HAP-1 (cell line): ENCODE data around the gene DAPK2.
A peak's percentile ranks its signal among the peaks of the same experiment; 100 is the strongest.
"Not testable (repeated sequence)": the region's sequence is repeated elsewhere in the genome, so short reads cannot be mapped to it uniquely, and the experiment has no call there.

Experiments
- DNase-seq, 2 experiments: peaks; one replicate each; pipeline ENCODE4 v3.0.0-alpha.2; 2016 to 2020; ENCODE audit warnings: low spot score in 2 of 2
- H3K27me3 ChIP-seq: fragments of 250-450 bp; sonication (Bioruptor Pico); 2 replicates; pipeline ENCODE4 v1.5.1; 2020; ENCODE audit warnings: low read depth, mild to moderate bottlenecking, moderate library complexity
- H3K36me3 ChIP-seq: fragments of 250-450 bp; sonication (Bioruptor Pico); replicated peaks from 2 replicates; pipeline ENCODE4 v1.5.1; 2020; ENCODE audit warnings: mild to moderate bottlenecking
- H3K4me1 ChIP-seq: fragments of 250-450 bp; sonication (Bioruptor Pico); 2 replicates; pipeline ENCODE4 v1.5.1; 2020; ENCODE audit warnings: mild to moderate bottlenecking
- H3K4me3 ChIP-seq: fragments of 250-450 bp; sonication (Bioruptor Pico); 2 replicates; pipeline ENCODE4 v1.5.1; 2020; ENCODE audit warnings: mild to moderate bottlenecking, moderate library complexity
- H3K9me3 ChIP-seq: fragments of 250-450 bp; sonication (Bioruptor Pico); 2 replicates; pipeline ENCODE4 v1.5.1; 2020; ENCODE audit warnings: mild to moderate bottlenecking, moderate library complexity
- in situ Hi-C: fragments of 300-500 bp; cut with MboI; formaldehyde crosslinking; loops from 3 replicates; pipeline ENCODE4 v1.14.3; 2020; ENCODE audit warnings: low sequenced_read_pairs, inconsistent platforms, mixed read lengths

Gene DAPK2

DNA sequence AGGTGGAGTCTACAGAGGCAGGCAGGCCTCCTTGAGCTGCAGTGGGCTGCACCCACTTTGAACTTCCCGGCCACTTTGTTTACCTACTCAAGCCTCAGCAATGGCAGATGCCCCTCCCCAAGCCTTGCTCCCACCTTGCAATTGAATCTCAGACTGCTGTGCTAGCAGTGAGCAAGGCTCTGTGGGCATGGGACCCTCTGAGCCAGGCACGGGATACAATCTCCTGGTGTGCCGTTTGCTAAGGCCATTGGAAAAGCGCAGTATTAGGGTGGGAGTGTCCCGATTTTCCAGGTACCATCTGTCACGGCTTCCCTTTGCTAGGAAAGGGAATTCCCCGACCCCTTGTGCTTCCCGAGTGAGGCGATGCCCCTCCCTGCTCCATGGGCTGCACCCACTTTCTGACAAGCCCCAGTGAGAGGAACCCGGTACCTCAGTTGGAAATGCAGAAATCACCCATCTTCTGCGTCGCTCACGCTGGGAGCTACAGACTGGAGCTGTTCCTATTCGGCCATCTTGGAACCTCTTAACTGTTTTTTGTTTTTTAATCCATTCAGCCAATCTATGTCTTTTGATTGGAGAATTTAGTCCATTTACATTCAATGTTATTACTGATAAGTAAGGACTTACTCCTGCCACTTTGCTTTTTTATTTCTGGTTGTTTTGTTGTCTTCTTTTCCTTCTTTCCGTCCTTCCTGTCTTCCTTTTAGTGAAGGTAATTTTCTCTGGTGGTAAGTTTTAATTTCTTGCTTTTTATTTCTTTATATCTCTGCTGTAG, 83.2 kb downstream of the DAPK2 start:
- in situ Hi-C loops, result not testable (repeated sequence)

GRCh38 chr15:63953524-63953923, 92.8 kb downstream of the DAPK2 start:
- no peak for DNase-seq
- no peaks in the 10 kb centered on the region for H3K4me1 ChIP-seq
- in situ Hi-C loops, result no loop called here
- no peaks in the 10 kb centered on the region for H3K36me3 ChIP-seq
- no peak overlapping the region for H3K4me3 ChIP-seq
- no peaks in the 10 kb centered on the region for H3K9me3 ChIP-seq
- H3K27me3 ChIP-seq, result no peaks in the 10 kb centered on the region

More for the DNA sequence above, 83.2 kb downstream of the DAPK2 start:
- not testable (repeated sequence) for H3K9me3 ChIP-seq, H3K4me1 ChIP-seq, H3K36me3 ChIP-seq, H3K4me3 ChIP-seq, H3K27me3 ChIP-seq, DNase-seq

GRCh38 chr15:63950911-63951481, 95.3 kb downstream of the DAPK2 start:
- Histone ChIP-seq H3K9me3 (no peaks in the 10 kb centered on the region), H3K36me3 (no peaks in the 10 kb centered on the region), H3K4me1 (no peaks in the 10 kb centered on the region), H3K27me3 (no peaks in the 10 kb centered on the region), H3K4me3 (no peak overlapping the region)
- in situ Hi-C loops, result no loop called here
- DNase-seq, result no peak

DNA sequence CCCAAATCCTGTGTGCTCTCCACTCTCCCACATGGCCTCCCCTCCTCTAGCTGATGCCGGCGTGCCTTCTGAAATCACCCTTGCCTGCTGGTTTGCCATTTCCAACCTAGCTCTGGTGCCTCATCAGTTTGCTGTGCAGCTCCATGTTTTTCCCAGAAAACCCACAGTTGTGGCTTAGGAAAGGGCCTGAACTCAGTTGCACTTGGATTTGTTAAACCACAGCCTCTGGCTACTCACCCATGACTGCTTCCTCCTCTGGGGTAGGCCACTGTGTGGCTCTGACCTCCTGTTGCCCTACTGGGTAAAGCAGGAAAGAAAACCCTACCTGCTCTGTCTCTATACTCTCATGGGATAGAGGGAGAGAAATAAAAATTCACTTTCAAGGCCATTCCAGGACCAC, 97.3 kb downstream of the DAPK2 start:
- Histone ChIP-seq H3K27me3 (no peaks in the 10 kb centered on the region), H3K9me3 (no peaks in the 10 kb centered on the region), H3K4me1 (peaks cover 4% of the 10 kb centered on the region; the same call in 1 of the 2 replicates), H3K4me3 (no peak overlapping the region), H3K36me3 (no peaks in the 10 kb centered on the region)
- in situ Hi-C loops, result no loop called here
- no peak for DNase-seq

- Histone ChIP-seq H3K4me3 (no peak overlapping the region), H3K36me3 (no peaks in the 10 kb centered on the region), H3K9me3 (no peaks in the 10 kb centered on the region), H3K4me1 (peaks cover 4% of the 10 kb centered on the region; the same call in 1 of the 2 replicates), H3K27me3 (no peaks in the 10 kb centered on the region)
- in situ Hi-C loops, result no loop called here
- DNase-seq, result no peak
Measured at GRCh38 chr15:63948436-63948835, 97.8 kb downstream of the DAPK2 start.

DNA sequence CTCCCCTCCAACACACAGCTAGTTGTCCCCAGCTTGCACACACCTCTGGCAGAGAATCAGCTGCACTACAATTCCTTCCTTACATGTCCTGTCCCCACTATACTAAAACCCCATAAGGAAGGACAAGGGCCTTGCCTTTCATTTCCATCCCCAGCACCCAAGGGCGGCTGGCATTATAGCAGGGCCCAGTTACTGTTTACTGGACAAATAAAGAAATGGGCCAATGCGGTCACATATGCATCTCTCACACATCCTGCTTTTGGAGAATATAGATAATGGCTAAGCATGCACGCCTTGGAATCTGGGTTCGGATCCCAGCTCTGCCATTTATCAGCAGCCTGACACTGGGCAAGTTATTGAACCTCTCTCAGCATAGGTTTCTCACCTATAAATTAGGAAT, 99.1 kb downstream of the DAPK2 start:
- in situ Hi-C loops, result no loop called here
- H3K36me3 ChIP-seq, result no peaks in the 10 kb centered on the region
- DNase-seq, result no peak
- no peaks in the 10 kb centered on the region for H3K9me3 ChIP-seq
- no peak overlapping the region for H3K4me3 ChIP-seq
- H3K4me1 ChIP-seq, result peaks cover 4% of the 10 kb centered on the region; the same call in 1 of the 2 replicates
- no peaks in the 10 kb centered on the region for H3K27me3 ChIP-seq

- no peaks in the 10 kb centered on the region for H3K36me3 ChIP-seq
- H3K27me3 ChIP-seq, result no peaks in the 10 kb centered on the region
- no peak overlapping the region for H3K4me3 ChIP-seq
- H3K9me3 ChIP-seq, result no peaks in the 10 kb centered on the region
- no peak for DNase-seq
- in situ Hi-C loops, result no loop called here
- H3K4me1 ChIP-seq, result peaks cover 4% of the 10 kb centered on the region; the same call in 1 of the 2 replicates
Measured at GRCh38 chr15:63946524-63947065, 99.7 kb downstream of the DAPK2 start.

GRCh38 chr15:63945838-63946298, 100.4 kb downstream of the DAPK2 start:
- H3K4me1 ChIP-seq, result peaks cover 4% of the 10 kb centered on the region; the same call in 1 of the 2 replicates
- no peaks in the 10 kb centered on the region for H3K9me3 ChIP-seq
- no peak overlapping the region for H3K4me3 ChIP-seq
- DNase-seq, result no peak
- in situ Hi-C loops, result no loop called here
- H3K36me3 ChIP-seq, result no peaks in the 10 kb centered on the region
- no peaks in the 10 kb centered on the region for H3K27me3 ChIP-seq

- in situ Hi-C loops, result no loop called here
- Histone ChIP-seq H3K4me1 (peaks cover 4% of the 10 kb centered on the region; the same call in 1 of the 2 replicates), H3K27me3 (no peaks in the 10 kb centered on the region), H3K4me3 (no peak overlapping the region), H3K9me3 (no peaks in the 10 kb centered on the region), H3K36me3 (no peaks in the 10 kb centered on the region)
- peak; percentile 83 to 93 for DNase-seq
Measured at GRCh38 chr15:63945007-63945788, 101.1 kb downstream of the DAPK2 start.

GRCh38 chr15:63944681-63944955, 101.7 kb downstream of the DAPK2 start:
- Histone ChIP-seq H3K36me3 (no peaks in the 10 kb centered on the region), H3K27me3 (no peaks in the 10 kb centered on the region), H3K4me3 (no peak overlapping the region), H3K9me3 (no peaks in the 10 kb centered on the region), H3K4me1 (peaks cover 4% of the 10 kb centered on the region; the same call in 1 of the 2 replicates)
- in situ Hi-C loops, result no loop called here
- DNase-seq, result peak in 1 of 2 experiments; percentile 6

DNA sequence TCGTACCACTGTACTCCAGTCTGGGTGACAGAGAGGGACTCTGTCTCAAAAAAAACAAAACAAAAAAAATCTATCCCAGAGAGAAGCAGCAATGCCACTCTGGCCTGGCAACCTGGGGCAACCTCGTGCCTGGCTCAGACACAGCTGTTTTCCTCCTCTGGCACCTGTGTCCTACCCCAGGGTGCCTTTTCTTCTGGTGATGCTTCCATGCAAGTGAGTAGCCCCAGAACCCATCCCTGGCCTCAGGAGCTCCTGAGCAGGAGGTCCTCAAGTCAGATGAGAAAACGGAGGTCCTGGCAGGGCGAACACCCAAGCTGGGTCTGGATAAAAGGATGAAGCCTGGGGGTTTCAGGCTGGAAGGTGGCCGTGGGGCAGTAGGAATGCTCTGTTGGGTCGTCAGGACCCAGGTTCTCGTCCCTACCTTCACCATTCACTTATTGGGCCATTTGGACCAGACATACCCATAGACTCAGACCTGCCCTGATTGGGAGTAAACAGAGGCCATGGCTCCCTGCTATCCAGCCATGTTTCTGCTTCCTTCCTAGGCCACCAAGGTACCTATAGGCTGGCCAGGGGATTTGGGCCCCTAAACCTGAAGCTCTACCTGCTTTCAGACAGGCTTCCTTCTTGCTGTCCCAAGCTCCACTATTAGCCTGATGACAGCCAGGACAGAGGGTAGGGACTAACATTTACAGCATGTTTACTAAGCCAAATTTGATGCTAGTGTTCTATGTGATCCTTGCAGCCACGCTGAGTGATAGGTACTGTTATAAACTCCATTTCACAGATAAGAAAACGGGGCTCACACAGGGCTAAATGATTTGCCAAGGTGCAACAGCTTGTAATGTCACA, 102.2 kb downstream of the DAPK2 start:
- in situ Hi-C loops, result no loop called here
- no peak overlapping the region for H3K4me3 ChIP-seq

DNA sequence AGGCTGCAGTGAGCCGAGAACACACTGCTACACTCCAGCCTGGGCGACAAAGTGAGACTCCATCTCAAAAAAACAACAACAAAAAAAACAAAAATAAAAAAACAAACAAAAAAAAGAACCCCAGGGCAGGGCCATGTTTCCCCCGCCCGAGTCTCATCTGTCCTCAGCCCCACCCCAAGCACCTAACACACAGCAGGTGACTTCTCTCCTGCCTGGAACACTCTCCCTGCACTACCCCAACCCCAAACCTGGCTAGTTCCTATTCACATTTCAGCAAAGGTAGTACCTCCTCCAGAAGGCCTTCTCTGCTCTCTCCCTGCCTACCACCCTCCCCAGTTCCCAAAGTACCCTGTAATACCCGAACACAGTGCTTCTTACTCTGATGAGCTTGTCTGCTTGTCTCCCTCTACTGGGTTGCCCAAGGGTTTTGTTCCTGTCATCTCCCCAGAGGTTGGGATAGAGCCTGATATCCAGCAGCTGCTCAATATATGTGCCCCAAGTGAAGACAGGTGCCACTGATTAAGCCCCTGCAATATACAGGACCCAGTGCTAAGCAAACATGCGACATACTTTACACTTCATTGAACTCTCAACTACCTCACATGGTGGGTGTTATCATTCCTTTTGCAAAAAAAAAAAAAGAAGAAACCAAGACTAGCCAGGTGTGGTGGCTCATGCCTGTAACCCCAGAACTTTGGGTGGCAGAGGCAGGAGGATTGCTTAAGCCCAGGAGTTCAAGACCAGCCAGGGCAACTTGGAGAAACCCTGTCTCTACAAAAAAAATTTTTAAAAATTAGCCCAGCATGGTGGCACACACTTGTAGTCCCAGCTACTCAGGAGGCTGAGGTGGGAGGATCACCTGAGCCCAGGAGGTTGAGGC, 103.6 kb downstream of the DAPK2 start:
- Histone ChIP-seq H3K4me1 (peaks cover 4% of the 10 kb centered on the region; the same call in 1 of the 2 replicates), H3K9me3 (no peaks in the 10 kb centered on the region), H3K4me3 (no peak overlapping the region), H3K36me3 (no peaks in the 10 kb centered on the region), H3K27me3 (no peaks in the 10 kb centered on the region)
- in situ Hi-C loops, result no loop called here
- no peak for DNase-seq

More for the DNA sequence above, 102.2 kb downstream of the DAPK2 start:
- Histone ChIP-seq H3K4me1 (peaks cover 4% of the 10 kb centered on the region; the same call in 1 of the 2 replicates), H3K36me3 (no peaks in the 10 kb centered on the region), H3K9me3 (no peaks in the 10 kb centered on the region), H3K27me3 (no peaks in the 10 kb centered on the region)
- no peak for DNase-seq
